H1 (cell line): ENCODE measurements around the gene NCK2. TPM values are rescaled to one million over a fixed set of nuclear protein-coding genes. Genes with fewer than 3 reads are reported as not detected.

Experiments used
- CTCF ChIA-PET: fragments of 300-600 bp; sonication (Branson Sonifier 250); formaldehyde crosslinking; loops from one replicate; lab custom pipeline; 2021; ENCODE audit not compliant: partially characterized antibody; lab: Charles Lee
- POLR2A ChIA-PET: fragments of 300-600 bp; sonication (Branson Sonifier 250); formaldehyde crosslinking; loops from one replicate; lab custom pipeline; 2021; ENCODE audit warnings: inconsistent platforms; ENCODE audit not compliant: partially characterized antibody; lab: Charles Lee
- DNase-seq, 2 experiments: peaks; one replicate each; pipeline versions ENCODE4 v3.0.0 to v3.0.0-alpha.2; 2010 to 2022; ENCODE audit warnings: low spot score in 2 of 2, low read depth in 1 of 2, mixed read lengths in 1 of 2
- FAIRE-seq: peaks from 2 replicates; lab custom pipeline; 2011; peaks lifted over from hg19 to GRCh38; lab: Jason Lieb, UNC
- H2AFZ ChIP-seq: 2 replicates; pipeline ENCODE4 v1.8.1; 2012; ENCODE audit warnings: low read length, inconsistent platforms
- H2AK5ac ChIP-seq: 2 replicates; pipeline ENCODE4 v1.6.1; 2013; ENCODE audit warnings: low read depth, low read length
- H2BK120ac ChIP-seq: replicated peaks from 2 replicates; pipeline ENCODE3; 2013; ENCODE audit warnings: low read depth, low read length, inconsistent platforms
- H2BK12ac ChIP-seq: 2 replicates; pipeline ENCODE4 v1.6.1; 2013; ENCODE audit warnings: low read depth, low read length
- H2BK15ac ChIP-seq: 2 replicates; pipeline ENCODE4 v1.6.1; 2013; ENCODE audit warnings: low read length
- H2BK20ac ChIP-seq: 2 replicates; pipeline ENCODE4 v1.6.1; 2013; ENCODE audit warnings: low read length
- H2BK5ac ChIP-seq: 2 replicates; pipeline ENCODE4 v1.6.1; 2013; ENCODE audit warnings: low read depth, low read length
- H3K14ac ChIP-seq: 2 replicates; pipeline ENCODE4 v1.6.1; 2013; ENCODE audit warnings: inconsistent platforms; ENCODE audit not compliant: insufficient read length
- H3K18ac ChIP-seq: 2 replicates; pipeline ENCODE4 v1.6.1; 2013; ENCODE audit warnings: low read length; ENCODE audit errors: extremely low read depth
- H3K23ac ChIP-seq: 2 replicates; pipeline ENCODE4 v1.6.1; 2013; ENCODE audit warnings: inconsistent platforms; ENCODE audit not compliant: insufficient read length
- H3K23me2 ChIP-seq: 2 replicates; pipeline ENCODE4 v1.6.1; 2013; ENCODE audit warnings: low read depth, low read length
- H3K27ac ChIP-seq: 2 replicates; pipeline ENCODE4 v1.6.1; 2011; ENCODE audit warnings: low read depth, low read length, inconsistent platforms
- H3K27me3 ChIP-seq, 4 experiments: replicated peaks in 1 of 4; 1 replicate in 1 of 4; 2 replicates in 3 of 4; pipeline versions ENCODE4 v1.6.1 to v1.8.1; 2011 to 2013; ENCODE audit warnings: low read length in 3 of 4, mild to moderate bottlenecking in 3 of 4, inconsistent platforms in 2 of 4, mixed read lengths in 2 of 4, moderate library complexity in 1 of 4; ENCODE audit not compliant: control insufficient read depth in 3 of 4, insufficient read depth in 3 of 4; ENCODE audit errors: extremely low read depth in 1 of 4
- H3K36me3 ChIP-seq, 4 experiments: 2 replicates each; pipeline versions ENCODE4 v1.6.1 to v1.8.1; 2011 to 2013; ENCODE audit warnings: mild to moderate bottlenecking in 4 of 4, low read length in 3 of 4, moderate library complexity in 2 of 4, control low read depth in 1 of 4, inconsistent platforms in 1 of 4; ENCODE audit not compliant: insufficient read depth in 4 of 4, control insufficient read depth in 2 of 4
- H3K4ac ChIP-seq: replicated peaks from 2 replicates; pipeline ENCODE3; 2013; ENCODE audit warnings: low read length, low read depth, mixed read lengths, inconsistent platforms; ENCODE audit not compliant: insufficient read length
- H3K4me1 ChIP-seq, 4 experiments: replicated peaks in 1 of 4; 1 replicate in 1 of 4; 2 replicates in 3 of 4; pipeline versions ENCODE4 v1.6.1 to v1.8.1; 2011 to 2013; ENCODE audit warnings: low read length in 3 of 4, inconsistent platforms in 2 of 4, mixed read lengths in 1 of 4; ENCODE audit not compliant: insufficient read depth in 4 of 4, control insufficient read depth in 3 of 4
- H3K4me2 ChIP-seq, 2 experiments: 2 replicates each; pipeline versions ENCODE4 v1.6.1 to v1.8.1; 2011 to 2013; ENCODE audit warnings: low read depth in 2 of 2, low read length in 2 of 2, control low read depth in 1 of 2, inconsistent platforms in 1 of 2, mild to moderate bottlenecking in 1 of 2; ENCODE audit not compliant: insufficient read depth in 1 of 2
- H3K4me3 ChIP-seq, 4 experiments: fragments of 200-600, 300-600 bp in 1 of 4; sonication (generic), shearing (Covaris generic), sonication (Bioruptor Twin) in 1 of 4; 2 replicates each; pipeline versions ENCODE4 v1.5.1 to v1.8.1; 2011 to 2016; ENCODE audit warnings: low read length in 4 of 4, low read depth in 3 of 4, control low read depth in 2 of 4, inconsistent platforms in 2 of 4, mild to moderate bottlenecking in 2 of 4, mixed read lengths in 1 of 4, moderate library complexity in 1 of 4; ENCODE audit not compliant: insufficient read depth in 2 of 4; ENCODE audit errors: extremely low read depth in 1 of 4
- H3K56ac ChIP-seq: replicated peaks from 2 replicates; pipeline ENCODE3; 2013; ENCODE audit warnings: low read depth, mild to moderate bottlenecking, mixed read lengths, low read length, inconsistent platforms; ENCODE audit not compliant: insufficient read length
- H3K79me1 ChIP-seq: 2 replicates; pipeline ENCODE4 v1.6.1; 2013; ENCODE audit warnings: low read depth, low read length, control low read depth
- H3K79me2 ChIP-seq, 2 experiments: 2 replicates each; pipeline versions ENCODE4 v1.6.1 to v1.8.1; 2012 to 2013; ENCODE audit warnings: low read length in 2 of 2, mild to moderate bottlenecking in 2 of 2, inconsistent platforms in 1 of 2; ENCODE audit not compliant: insufficient read depth in 2 of 2, control insufficient read depth in 1 of 2
- H3K9ac ChIP-seq, 4 experiments: replicated peaks in 1 of 4; 1 replicate in 1 of 4; 2 replicates in 3 of 4; pipeline versions ENCODE4 v1.6.1 to v1.8.1; 2011 to 2013; ENCODE audit warnings: low read depth in 3 of 4, low read length in 3 of 4, control low read depth in 2 of 4, mild to moderate bottlenecking in 2 of 4, moderate library complexity in 2 of 4, inconsistent platforms in 1 of 4; ENCODE audit errors: extremely low read depth in 1 of 4
- H3K9me3 ChIP-seq, 2 experiments: 2 replicates each; pipeline versions ENCODE4 v1.6.1 to v1.8.1; 2012 to 2013; ENCODE audit warnings: mild to moderate bottlenecking in 2 of 2, moderate library complexity in 2 of 2, control low read depth in 1 of 2, inconsistent platforms in 1 of 2, low read depth in 1 of 2, low read length in 1 of 2, mixed read lengths in 1 of 2; ENCODE audit not compliant: insufficient read depth in 2 of 2
- H4K20me1 ChIP-seq, 2 experiments: replicated peaks in 1 of 2; 2 replicates each; pipeline versions ENCODE3 to v1.8.1; 2011 to 2013; ENCODE audit warnings: inconsistent platforms in 2 of 2, low read length in 2 of 2, mild to moderate bottlenecking in 1 of 2; ENCODE audit not compliant: insufficient read depth in 2 of 2, control insufficient read depth in 1 of 2
- H4K5ac ChIP-seq: 2 replicates; pipeline ENCODE4 v1.6.1; 2013; ENCODE audit warnings: low read length, low read depth, mixed read lengths, inconsistent platforms; ENCODE audit not compliant: insufficient read length
- H4K8ac ChIP-seq: 2 replicates; pipeline ENCODE4 v1.8.0; 2013; ENCODE audit warnings: mild to moderate bottlenecking, moderate library complexity, low read length, inconsistent platforms; ENCODE audit not compliant: insufficient read depth; ENCODE audit errors: extremely low read depth
- H4K91ac ChIP-seq: replicated peaks from 2 replicates; pipeline ENCODE3; 2013; ENCODE audit warnings: low read length, mixed read lengths, inconsistent platforms; ENCODE audit not compliant: insufficient read length
- CBX5 ChIP-seq: fragments of 300-800, 300-1000 bp; sonication (generic); IDR thresholded peaks from 2 replicates; pipeline ENCODE4 v1.7.1; 2016; ENCODE audit warnings: antibody characterized with exemption, low read length, low read depth
- NRF1 ChIP-seq: IDR thresholded peaks from 2 replicates; pipeline ENCODE4 v1.6.1; 2011; ENCODE audit warnings: mild to moderate bottlenecking, low read depth, low read length, improper control_type of control experiment
- RAD21 ChIP-seq, 2 experiments: IDR thresholded peaks in 1 of 2; conservative IDR thresholded peaks in 1 of 2; 2 replicates each; pipeline ENCODE4 v1.6.1; 2011; ENCODE audit warnings: low read depth in 2 of 2, low read length in 2 of 2, improper control_type of control experiment in 1 of 2, inconsistent platforms in 1 of 2, mild to moderate bottlenecking in 1 of 2, moderate library complexity in 1 of 2
- RXRA ChIP-seq: IDR thresholded peaks from 2 replicates; pipeline ENCODE4 v1.6.1; 2011; ENCODE audit warnings: low read depth, mild to moderate bottlenecking, low read length, moderate library complexity; ENCODE audit not compliant: insufficient read depth
- SAP30 ChIP-seq: fragments of 300-600 bp; sonication (generic); IDR thresholded peaks from 2 replicates; pipeline ENCODE4 v1.7.1; 2012; ENCODE audit warnings: low read length, moderate library complexity, mild to moderate bottlenecking, inconsistent platforms; ENCODE audit not compliant: insufficient read depth, insufficient replicate concordance
- TBP ChIP-seq: IDR thresholded peaks from 2 replicates; pipeline ENCODE4 v1.6.1; 2011; ENCODE audit warnings: low read depth, low read length, improper control_type of control experiment
- WGBS, 2 experiments: shearing (Covaris generic) in 1 of 2; methylation state at CpG; one replicate each; pipeline versions ENCODE4 v1.1.6 to v1.1.7; 2013 to 2015; ENCODE audit warnings: low lambda C conversion rate in 2 of 2, mixed read lengths in 2 of 2, inconsistent platforms in 1 of 2, low coverage in 1 of 2, missing lambda C conversion rate in 1 of 2; ENCODE audit not compliant: insufficient replicate concordance in 2 of 2, insufficient coverage in 1 of 2, insufficient read length in 1 of 2; ENCODE audit errors: extremely low coverage in 1 of 2, missing lambda C conversion rate in 1 of 2; 5-methylcytosine and 5-hydroxymethylcytosine counted together
- polyA plus RNA-seq, 7 experiments: library from polyadenylated mRNA; depleted of rRNA in 3 of 7; stranded (reverse) in 5 of 7; unstranded in 2 of 7; fragments of >200 nt in 5 of 7; fragments of 200-250 nt in 2 of 7; gene quantifications; 1 replicate in 5 of 7; 2 replicates in 1 of 7; 4 replicates in 1 of 7; pipeline versions ENCODE4 v1.2.1 to v1.2.3, GENCODE V29; 2011 to 2013; ENCODE audit warnings: missing spikeins in 2 of 7, mixed read lengths in 2 of 7
- total RNA-seq: library from RNA; stranded (reverse); fragmentation: NEBNext Ultra II Directional; extraction: Animal tissue kit (Norgen Biotek cat#: 25700); gene quantifications from 2 replicates; pipeline ENCODE4 v1.2.1, GENCODE V29; 2021

Gene NCK2
- total and polyA plus RNA-seq, 2 of the 8 experiments (the other 6 are each of a cell fraction or from before 2014, with no cell fraction given): 30.3 to 65.7 TPM

DNA sequence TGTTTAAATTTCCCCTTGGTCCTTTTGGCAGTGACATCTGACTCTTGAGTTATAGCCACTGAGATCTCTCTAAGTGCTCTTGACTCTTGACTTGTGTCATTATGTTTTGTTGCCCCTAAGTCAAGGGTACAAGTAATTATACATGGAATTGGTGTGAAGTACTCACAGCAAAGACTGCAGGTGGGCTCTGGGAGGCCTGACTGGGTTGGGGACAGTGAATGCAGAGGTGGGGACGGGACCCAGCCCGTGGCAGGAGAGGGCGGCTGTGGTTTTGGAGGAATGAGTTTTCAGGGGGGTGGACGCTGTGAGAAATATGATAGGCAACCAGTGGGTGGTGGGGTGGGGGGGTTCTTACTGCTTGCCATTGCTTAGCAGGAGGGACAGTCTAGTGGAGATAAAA lies 97.8 kb downstream of the NCK2 start:
- H3K23me2 ChIP-seq: no peaks in the 10 kb centered on the region; the same call in 1 of the 2 replicates
- H4K8ac ChIP-seq: peak overlapping the region; percentile 36; the same call in 1 of the 2 replicates
- peaks cover 1 to 25% (median 5%) of the 10 kb centered on the region in 4 experiments; a peak in 6 of 7 replicates for H3K4me1 ChIP-seq
- ChIA-PET CTCF (no interaction called here), POLR2A (no interaction called here)
- peaks cover 0 to 4% of the 10 kb centered on the region in 2 experiments for H4K20me1 ChIP-seq
- H3K9ac ChIP-seq: no peak overlapping the region
- H2BK20ac ChIP-seq: no peak overlapping the region
- no peak overlapping the region for H2BK5ac ChIP-seq
- H2BK15ac ChIP-seq: no peak overlapping the region
- no peak overlapping the region for H3K27ac ChIP-seq
- no peaks in the 10 kb centered on the region for H3K9me3 ChIP-seq
- WGBS, 2 experiments: 88% methylated on average over 4 of the region's 4 CpGs; no CpG with 5 or more reads in 1 of the 2 experiments
- no peak overlapping the region for H4K5ac ChIP-seq
- no peak overlapping the region for H3K56ac ChIP-seq
- no peak overlapping the region for H3K23ac ChIP-seq
- no peak overlapping the region for H2AK5ac ChIP-seq
- DNase-seq: no peak
- no peak overlapping the region for H3K14ac ChIP-seq
- H2BK120ac ChIP-seq: no peak overlapping the region
- H3K18ac ChIP-seq: no peak overlapping the region
- no peak overlapping the region for H2BK12ac ChIP-seq
- peaks cover 0 to 58% of the 10 kb centered on the region in 2 experiments; a peak in 3 of 4 replicates for H3K79me2 ChIP-seq
- H4K91ac ChIP-seq: no peak overlapping the region
- no peak overlapping the region for H3K4ac ChIP-seq
- H3K36me3 ChIP-seq: no peaks in the 10 kb centered on the region
- no peak overlapping the region for H2AFZ ChIP-seq
- H3K79me1 ChIP-seq: peaks cover 5% of the 10 kb centered on the region; the same call in 1 of the 2 replicates
- H3K4me2 ChIP-seq: no peak overlapping the region
- no peak overlapping the region for H3K4me3 ChIP-seq
- no peaks in the 10 kb centered on the region for H3K27me3 ChIP-seq
- FAIRE-seq: no peak
- TF ChIP-seq TBP (no peak), RAD21 (IDR thresholded peaks at IDR 0.05 in 1 of 2, conservative IDR thresholded peaks at IDR 0.05 in 1 of 2; ENCODE audit: low read depth in 2 of 2, low read length in 2 of 2) (no peak), CBX5 (no peak), SAP30 (no peak), RXRA (no peak), NRF1 (no peak)
